SK-N-MC (cell line): ENCODE data around the gene SSC5D.

Experiments used
- DNase-seq: peaks from one replicate; pipeline ENCODE4 v3.0.0-alpha.2; 2011; ENCODE audit warnings: low read depth, low spot score
- H3K27ac ChIP-seq: fragments of 200-600 bp; sonication (generic); 2 replicates; pipeline ENCODE4 v1.5.1; 2016; ENCODE audit warnings: mixed run types
- H3K36me3 ChIP-seq: fragments of 200-600 bp; sonication (generic); 2 replicates; pipeline ENCODE4 v1.6.1; 2017; ENCODE audit warnings: antibody characterized with exemption, low read length, mixed read lengths; ENCODE audit not compliant: insufficient read depth
- H3K4me3 ChIP-seq: fragments of 200-600 bp; sonication (generic); 2 replicates; pipeline ENCODE4 v1.5.1; 2016
- H3K9ac ChIP-seq: fragments of 200-600 bp; sonication (generic); 2 replicates; pipeline ENCODE4 v1.8.0; 2017; ENCODE audit warnings: mixed run types, mixed read lengths; ENCODE audit not compliant: insufficient read length
- H3K9me3 ChIP-seq: fragments of 200-600 bp; sonication (generic); 2 replicates; pipeline ENCODE4 v1.6.1; 2017; ENCODE audit warnings: low read depth, mild to moderate bottlenecking, antibody characterized with exemption, low read length, moderate library complexity, mixed read lengths
- EZH2 ChIP-seq: fragments of 200-600 bp; sonication (generic); IDR thresholded peaks from one replicate; pipeline ENCODE4 v1.6.1; 2017; ENCODE audit warnings: antibody characterized with exemption
- FOXP2 ChIP-seq: optimal IDR thresholded peaks from 2 replicates; pipeline ENCODE3; 2011; ENCODE audit warnings: mild to moderate bottlenecking, moderate library complexity; ENCODE audit not compliant: insufficient read depth; ENCODE audit errors: extremely low read length, control extremely low read depth
- POLR2AphosphoS5 ChIP-seq: IDR thresholded peaks from 2 replicates; pipeline ENCODE4 v1.6.1; 2012; ENCODE audit warnings: mild to moderate bottlenecking, low read depth, low read length, borderline replicate concordance

Gene SSC5D

GRCh38 chr19:55481794-55482155 is 6.5 kb upstream of the SSC5D start:
- no peaks in the 10 kb centered on the region for H3K9me3 ChIP-seq
- DNase-seq: no peak
- TF ChIP-seq POLR2AphosphoS5 (no peak), FOXP2 (no peak), EZH2 (no peak)
- H3K4me3 ChIP-seq: no peak overlapping the region
- no peak overlapping the region for H3K9ac ChIP-seq
- H3K27ac ChIP-seq: no peak overlapping the region
- H3K36me3 ChIP-seq: no peaks in the 10 kb centered on the region

- H3K9me3 ChIP-seq: no peaks in the 10 kb centered on the region
- DNase-seq: no peak
- H3K36me3 ChIP-seq: no peaks in the 10 kb centered on the region
- TF ChIP-seq FOXP2 (no peak), POLR2AphosphoS5 (no peak), EZH2 (no peak)
- H3K9ac ChIP-seq: no peak overlapping the region
- no peak overlapping the region for H3K4me3 ChIP-seq
- H3K27ac ChIP-seq: no peak overlapping the region
These were observed 5.9 kb upstream of the SSC5D start for GRCh38 chr19:55482156-55482961.

DNA sequence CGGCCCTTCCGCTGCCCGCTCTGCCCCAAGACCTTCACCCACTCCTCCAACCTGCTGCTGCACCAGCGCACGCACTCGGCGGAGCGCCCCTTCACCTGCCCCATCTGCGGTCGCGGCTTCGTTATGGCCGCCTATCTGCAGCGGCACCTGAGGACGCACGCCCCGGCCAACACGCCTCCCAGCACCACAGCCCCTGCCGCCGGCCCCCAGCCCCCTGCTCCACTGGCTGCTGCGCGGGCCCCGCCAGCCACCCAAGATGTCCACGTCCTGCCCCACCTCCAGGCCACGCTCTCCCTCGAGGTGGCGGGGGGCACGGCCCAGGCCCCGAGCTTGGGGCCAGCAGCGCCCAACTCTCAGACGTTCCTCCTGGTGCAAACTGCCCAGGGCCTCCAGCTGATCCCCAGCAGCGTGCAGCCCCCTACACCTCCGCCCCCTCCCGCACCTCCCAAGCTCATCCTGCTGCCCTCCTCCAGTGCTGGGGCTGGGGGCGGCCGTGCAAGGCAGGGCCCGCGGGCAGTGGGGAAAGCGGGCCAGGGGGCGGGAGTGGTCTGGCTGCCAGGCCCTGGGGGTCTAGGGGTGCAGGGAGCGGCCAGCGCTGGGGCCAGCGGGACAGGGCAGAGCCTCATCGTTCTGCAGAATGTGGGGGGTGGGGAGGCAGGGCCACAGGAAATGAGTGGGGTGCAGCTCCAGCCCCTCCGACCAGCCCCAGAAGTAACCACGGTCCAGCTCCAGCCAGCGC is 5.1 kb upstream of the SSC5D start:
- no peak overlapping the region for H3K4me3 ChIP-seq
- no peaks in the 10 kb centered on the region for H3K9me3 ChIP-seq
- no peak for DNase-seq
- no peaks in the 10 kb centered on the region for H3K36me3 ChIP-seq
- TF ChIP-seq EZH2 (no peak), POLR2AphosphoS5 (no peak), FOXP2 (no peak)
- H3K27ac ChIP-seq: no peak overlapping the region
- no peak overlapping the region for H3K9ac ChIP-seq

DNA sequence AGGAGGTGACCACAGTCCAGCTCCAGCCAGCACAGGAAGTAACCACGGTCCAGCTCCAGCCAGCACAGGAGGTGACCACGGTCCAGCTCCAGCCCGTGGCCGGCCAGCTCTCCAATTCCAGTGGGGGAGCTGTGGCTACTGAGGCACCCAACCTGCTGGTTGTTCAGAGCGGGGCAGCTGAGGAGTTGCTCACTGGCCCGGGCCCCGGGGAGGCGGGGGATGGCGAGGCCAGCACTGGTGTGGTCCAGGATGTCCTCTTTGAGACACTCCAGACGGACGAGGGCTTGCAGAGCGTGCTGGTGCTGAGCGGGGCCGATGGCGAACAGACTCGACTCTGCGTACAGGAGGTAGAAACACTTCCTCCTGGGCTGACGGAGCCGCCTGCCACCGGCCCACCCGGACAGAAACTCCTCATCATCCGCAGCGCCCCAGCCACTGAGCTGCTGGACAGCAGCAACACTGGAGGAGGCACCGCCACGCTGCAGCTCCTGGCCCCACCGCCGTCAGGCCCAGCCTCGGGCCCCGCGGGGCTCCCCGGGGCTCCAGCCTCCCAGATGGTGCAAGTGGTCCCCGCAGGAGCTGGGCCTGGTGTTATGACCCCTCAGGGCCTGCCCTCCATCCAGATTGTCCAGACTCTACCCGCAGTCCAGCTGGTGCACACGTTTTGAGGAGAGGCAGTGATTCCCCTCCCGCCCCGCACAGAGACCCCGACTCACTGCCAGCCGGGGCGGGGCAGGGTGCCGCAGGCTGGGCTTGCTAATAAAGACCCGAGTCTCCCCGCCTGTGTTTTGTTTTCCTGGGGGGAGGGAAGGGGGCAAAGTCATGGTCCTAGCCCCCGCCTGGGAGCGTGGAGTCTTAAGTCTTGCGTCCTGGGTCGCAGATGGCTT is 4.3 kb upstream of the SSC5D start:
- H3K27ac ChIP-seq: no peak overlapping the region

DNA sequence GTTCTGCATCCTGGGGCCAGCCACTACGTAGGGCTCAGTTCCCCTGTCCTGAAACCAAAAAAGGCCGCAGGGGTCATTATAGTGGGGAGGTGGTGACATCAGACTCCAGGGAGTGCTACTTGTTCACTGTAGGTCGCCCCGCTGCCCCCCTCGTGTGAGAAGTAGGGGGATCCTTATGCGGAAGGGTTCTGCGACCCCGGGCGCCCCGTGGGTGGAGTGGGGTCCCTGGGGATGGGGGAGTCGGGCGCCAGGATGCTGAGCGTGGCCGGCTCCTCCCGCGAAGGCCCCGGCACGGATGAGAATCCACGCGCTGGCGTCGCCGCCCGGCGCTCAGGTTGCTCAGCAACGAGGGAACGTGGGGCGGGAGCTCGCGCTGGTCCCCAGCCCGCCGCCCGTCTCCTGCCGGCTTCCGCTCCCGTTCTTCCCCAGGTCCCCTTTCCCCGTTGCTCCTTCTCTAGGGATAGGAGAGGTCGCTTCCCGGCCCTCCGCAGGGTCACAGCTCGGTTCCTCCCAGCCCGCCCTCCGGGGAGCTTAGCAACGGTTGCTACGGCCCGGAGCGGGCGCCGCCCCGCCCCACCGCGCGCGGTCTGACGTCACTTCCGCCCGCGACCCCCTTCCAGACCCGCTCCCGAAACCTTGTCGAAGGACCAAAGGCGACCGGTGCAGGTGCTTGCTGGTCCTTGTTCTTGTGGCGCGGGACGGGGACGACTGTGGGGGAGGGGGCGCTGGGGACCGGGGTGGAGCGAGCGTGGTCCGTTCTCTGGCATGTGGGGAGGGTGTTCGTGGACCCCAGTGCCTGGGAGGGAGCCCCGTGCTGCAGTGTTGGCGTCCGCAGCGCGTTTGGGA is 3.4 kb upstream of the SSC5D start, which contains the start of gene NAT14:
Gene NAT14 (plus strand): TSS at position 596 of the 846 bp plus-strand sequence. CDS start 521 bp downstream, outside the sequence.
- no peaks in the 10 kb centered on the region for H3K36me3 ChIP-seq
- H3K9ac ChIP-seq: peak within 1 kb of the TSS; percentile 80
- peak within 1 kb of the TSS; percentile 86 for H3K4me3 ChIP-seq
- TF ChIP-seq FOXP2 (no peak), POLR2AphosphoS5 (peak; percentile 88), EZH2 (no peak)
- no peaks in the 10 kb centered on the region for H3K9me3 ChIP-seq
- peak within 1 kb of the TSS; percentile 51; the same call in 1 of the 2 replicates for H3K27ac ChIP-seq
- DNase-seq: no peak

More for the DNA sequence above, 4.3 kb upstream of the SSC5D start:
- H3K36me3 ChIP-seq: no peaks in the 10 kb centered on the region
- H3K4me3 ChIP-seq: peak overlapping the region; percentile 86
- TF ChIP-seq POLR2AphosphoS5 (no peak), FOXP2 (no peak), EZH2 (no peak)
- no peak overlapping the region for H3K9ac ChIP-seq
- DNase-seq: no peak
- H3K9me3 ChIP-seq: no peaks in the 10 kb centered on the region

DNA sequence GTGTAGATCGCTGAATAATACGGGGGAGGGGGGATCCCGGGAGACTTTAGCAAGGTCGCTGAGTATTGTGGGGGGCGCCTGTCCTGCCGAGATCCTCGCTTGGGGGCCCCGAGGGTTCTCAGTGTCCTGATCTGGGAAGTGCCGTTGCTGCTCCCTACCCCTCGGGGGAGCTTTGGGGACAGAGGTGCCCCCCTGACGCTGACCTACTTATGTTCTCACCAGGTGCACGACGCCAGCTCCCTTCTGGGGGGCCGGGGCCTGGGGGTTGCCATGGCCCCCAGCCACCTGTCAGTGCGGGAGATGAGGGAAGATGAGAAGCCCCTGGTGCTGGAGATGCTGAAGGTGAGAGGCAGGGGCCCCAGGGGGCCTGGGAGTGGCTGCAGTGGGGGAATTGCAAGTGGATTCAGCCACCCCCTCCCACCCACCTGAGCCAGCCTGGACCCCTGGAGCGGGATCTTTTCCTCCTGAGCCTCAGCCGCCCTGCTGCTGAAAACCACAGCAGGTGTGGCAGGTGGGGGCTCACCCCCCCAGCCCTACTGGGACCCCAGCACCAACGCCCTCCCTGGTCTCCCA is 2.7 kb upstream of the SSC5D start:
- no peak for TF ChIP-seq FOXP2
- no peak for TF ChIP-seq EZH2
- no peak for TF ChIP-seq POLR2AphosphoS5
- peak overlapping the region; percentile 51; the same call in 1 of the 2 replicates for H3K27ac ChIP-seq
- no peak for DNase-seq
- peak overlapping the region; percentile 86 for H3K4me3 ChIP-seq
- no peaks in the 10 kb centered on the region for H3K9me3 ChIP-seq
- H3K9ac ChIP-seq: peak overlapping the region; percentile 80
- no peaks in the 10 kb centered on the region for H3K36me3 ChIP-seq

GRCh38 chr19:55486043-55486970 is 1.9 kb upstream of the SSC5D start:
- Histone ChIP-seq H3K27ac (no peak overlapping the region), H3K36me3 (no peaks in the 10 kb centered on the region), H3K9me3 (no peaks in the 10 kb centered on the region), H3K9ac (no peak overlapping the region), H3K4me3 (peak overlapping the region; percentile 86)
- no peak for TF ChIP-seq FOXP2
- no peak for DNase-seq
